Activated CD8-positive, alpha-beta T cell treated with anti-CD3 and anti-CD28 coated beads, Interleukin-2, amount 10 ng/mL, durations not matched to agents 7 days and 5 days (primary cell): ENCODE measurements around the gene SRSF5. TPM values are rescaled to one million over a fixed set of nuclear protein-coding genes. Genes with fewer than 3 reads are reported as not detected.

Experiments
- ATAC-seq: fragments of 150-1000 bp; cut with Tn5 transposase; one replicate; pipeline ENCODE4 v1.10.0; 2021; ENCODE audit warnings: moderate library complexity
- CTCF ChIA-PET: fragments of 350-600 bp; sonication (Branson Sonifier 250); formaldehyde crosslinking; loops from one replicate; lab custom pipeline; 2021; ENCODE audit warnings: antibody characterized with exemption; lab: Charles Lee
- POLR2A ChIA-PET: fragments of 350-600 bp; sonication (Branson Sonifier 250); formaldehyde crosslinking; loops from one replicate; lab custom pipeline; 2021; ENCODE audit warnings: antibody characterized with exemption; lab: Charles Lee
- DNase-seq: peaks from one replicate; pipeline ENCODE4 v3.0.0-alpha.2; 2020
- H3K27ac Mint-ChIP-seq: one replicate; pipeline ENCODE4 v1.8.0; 2021; ENCODE audit warnings: mild to moderate bottlenecking, mixed read lengths
- H3K27me3 Mint-ChIP-seq: one replicate; pipeline ENCODE4 v1.8.0; 2021; ENCODE audit warnings: low read depth, mixed read lengths
- H3K36me3 Mint-ChIP-seq: one replicate; pipeline ENCODE4 v1.8.0; 2021; ENCODE audit warnings: low read depth, mixed read lengths
- H3K4me1 Mint-ChIP-seq: one replicate; pipeline ENCODE4 v1.8.0; 2021; ENCODE audit warnings: low read depth, mixed read lengths
- H3K4me3 Mint-ChIP-seq: one replicate; pipeline ENCODE4 v1.8.0; 2021; ENCODE audit warnings: mild to moderate bottlenecking, mixed read lengths
- H3K9me3 Mint-ChIP-seq: one replicate; pipeline ENCODE4 v1.8.0; 2022; ENCODE audit warnings: mixed read lengths; ENCODE audit not compliant: insufficient read depth
- total RNA-seq, 2 experiments: library from RNA; stranded (reverse); gene quantifications; one replicate each; pipeline ENCODE4 v1.2.3, GENCODE V29; 2021

Gene SRSF5
- total RNA-seq, 2 experiments from 2014 or later, result 283 to 301 TPM

DNA sequence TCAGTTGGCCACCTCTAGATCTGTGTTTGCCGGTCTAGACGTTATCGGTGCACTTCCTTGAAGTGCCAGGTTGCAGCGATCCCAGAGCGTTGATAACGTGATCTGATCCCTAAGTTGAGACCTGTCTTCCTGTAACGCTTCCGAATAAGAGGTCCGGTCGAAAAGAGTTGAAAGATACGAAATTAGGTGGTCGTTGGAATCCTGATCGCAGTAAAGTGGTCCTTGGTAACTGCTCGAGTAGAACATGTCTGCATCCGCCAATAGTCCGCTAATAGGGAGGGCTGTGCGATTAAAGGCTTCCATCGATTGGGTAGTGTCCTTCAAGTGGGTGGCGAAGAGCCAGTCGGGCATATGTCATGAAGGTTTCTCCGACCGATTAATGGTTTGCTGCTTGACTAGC lies 2.7 kb downstream of the SRSF5 start:
- ATAC-seq, result no peak
- Mint-ChIP-seq H3K27ac (peak overlapping the region; percentile 60), H3K9me3 (peaks cover 4% of the 10 kb centered on the region), H3K4me1 (peaks cover 63% of the 10 kb centered on the region), H3K4me3 (peak overlapping the region; percentile 12), H3K27me3 (no peaks in the 10 kb centered on the region), H3K36me3 (peaks cover 78% of the 10 kb centered on the region)
- no peak for DNase-seq
- POLR2A ChIA-PET, result no interaction called here
- CTCF ChIA-PET, result no interaction called here

DNA sequence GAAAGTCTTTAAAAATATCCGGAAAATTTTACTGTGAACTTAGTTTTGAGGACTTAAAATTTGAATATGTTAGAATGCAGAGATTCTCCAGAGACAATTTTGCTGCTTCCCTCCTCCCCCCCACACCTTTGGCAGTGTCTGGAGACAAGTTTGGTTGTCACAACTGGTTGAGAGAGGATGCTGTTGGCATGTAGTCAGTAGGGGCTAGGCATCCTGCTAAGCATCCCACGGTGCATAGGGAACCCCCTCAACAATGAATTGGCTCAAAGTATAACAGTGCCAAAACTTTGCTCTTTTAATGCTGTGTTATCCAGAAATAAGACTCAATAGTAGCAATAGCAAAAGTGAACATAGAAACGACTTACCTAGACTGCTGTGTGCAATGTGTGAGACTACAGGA lies 3.6 kb downstream of the SRSF5 start:
- ATAC-seq (no peak), DNase-seq (no peak)
- H3K27ac Mint-ChIP-seq, result no peak overlapping the region
- ChIA-PET CTCF (no interaction called here), POLR2A (no interaction called here)
- no peak overlapping the region for H3K4me3 Mint-ChIP-seq
- H3K36me3 Mint-ChIP-seq, result peaks cover 84% of the 10 kb centered on the region
- H3K9me3 Mint-ChIP-seq, result peaks cover 4% of the 10 kb centered on the region
- peaks cover 68% of the 10 kb centered on the region for H3K4me1 Mint-ChIP-seq
- H3K27me3 Mint-ChIP-seq, result no peaks in the 10 kb centered on the region

DNA sequence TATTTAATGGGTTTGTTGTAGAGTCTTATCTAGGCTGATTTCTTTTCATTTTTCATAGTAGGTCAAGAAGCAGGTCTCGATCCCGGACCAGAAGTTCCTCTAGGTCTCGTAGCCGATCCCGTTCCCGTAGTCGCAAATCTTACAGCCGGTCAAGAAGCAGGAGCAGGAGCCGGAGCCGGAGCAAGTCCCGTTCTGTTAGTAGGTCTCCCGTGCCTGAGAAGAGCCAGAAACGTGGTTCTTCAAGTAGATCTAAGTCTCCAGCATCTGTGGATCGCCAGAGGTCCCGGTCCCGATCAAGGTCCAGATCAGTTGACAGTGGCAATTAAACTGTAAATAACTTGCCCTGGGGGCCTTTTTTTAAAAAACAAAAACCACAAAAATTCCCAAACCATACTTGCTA lies 4.2 kb downstream of the SRSF5 start:
- H3K9me3 Mint-ChIP-seq, result no peaks in the 10 kb centered on the region
- POLR2A ChIA-PET, result no interaction called here
- H3K27ac Mint-ChIP-seq, result no peak overlapping the region
- H3K36me3 Mint-ChIP-seq, result peaks cover 86% of the 10 kb centered on the region
- H3K4me3 Mint-ChIP-seq, result no peak overlapping the region
- DNase-seq, result no peak
- peaks cover 68% of the 10 kb centered on the region for H3K4me1 Mint-ChIP-seq
- no peak for ATAC-seq
- CTCF ChIA-PET, result interaction anchor here (1.4 kb wide), 1 partner anchor 40 kb away, joined by 3 read pairs; no protein-coding TSS in a partner anchor
- H3K27me3 Mint-ChIP-seq, result no peaks in the 10 kb centered on the region

DNA sequence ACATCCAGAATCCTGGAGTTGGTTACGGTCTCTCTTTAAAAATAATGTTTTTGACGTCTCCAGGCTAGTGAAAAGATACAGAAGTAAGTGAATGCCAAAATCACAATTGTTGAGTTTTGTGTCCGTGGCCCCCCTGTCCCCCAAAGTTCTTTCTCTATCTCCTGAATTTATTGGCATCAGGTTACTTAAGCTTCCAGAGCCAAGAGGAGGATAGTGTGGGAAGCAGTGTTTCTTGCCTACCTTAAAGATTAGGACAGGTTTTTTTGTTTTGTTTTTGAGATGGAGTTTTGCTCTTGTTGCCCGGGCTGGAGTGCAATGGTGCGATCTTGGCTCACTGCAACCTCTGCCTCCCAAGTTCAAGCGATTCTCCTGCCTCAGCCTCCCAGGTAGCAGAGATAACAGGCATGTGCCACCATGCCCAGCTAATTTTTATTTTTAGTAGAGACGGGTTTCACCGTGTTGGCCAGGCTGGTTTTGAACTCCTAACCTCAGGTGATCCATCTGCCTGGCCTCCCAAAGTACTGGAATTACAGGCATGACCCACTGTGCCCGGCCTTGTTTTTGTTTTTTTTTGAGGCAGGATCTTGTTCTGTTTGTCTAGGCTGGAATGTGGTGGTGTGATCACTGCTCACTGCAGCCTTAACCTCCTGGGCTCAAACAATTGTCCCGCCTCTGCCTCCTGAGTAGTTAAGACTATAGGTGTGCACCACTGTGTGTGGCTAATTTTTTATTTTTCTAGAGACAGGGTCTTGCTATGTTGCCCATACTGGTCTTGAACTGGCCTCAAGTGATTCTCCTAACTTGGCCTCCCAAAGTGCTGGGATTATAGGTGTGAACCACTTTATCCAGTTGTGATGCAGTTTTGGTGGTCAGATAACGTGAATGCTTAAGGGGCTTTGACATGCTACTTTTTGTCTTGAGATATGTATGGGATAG lies 5.4 kb downstream of the SRSF5 start:
- ChIA-PET POLR2A (interaction anchor here (0.6 to 0.9 kb wide), 3 partner anchors 9 to 336 kb away, joined by 3 read pairs; no protein-coding TSS in a partner anchor), CTCF (interaction anchor here (1.1 to 1.4 kb wide), 2 partner anchors 41 to 169 kb away, joined by 3 read pairs; no protein-coding TSS in a partner anchor)
- ATAC-seq (no peak), DNase-seq (no peak)
- peaks cover 72% of the 10 kb centered on the region for H3K4me1 Mint-ChIP-seq
- H3K27me3 Mint-ChIP-seq, result no peaks in the 10 kb centered on the region
- no peak overlapping the region for H3K4me3 Mint-ChIP-seq
- peaks cover 91% of the 10 kb centered on the region for H3K36me3 Mint-ChIP-seq
- no peaks in the 10 kb centered on the region for H3K9me3 Mint-ChIP-seq
- peak overlapping the region; percentile 37 for H3K27ac Mint-ChIP-seq

DNA sequence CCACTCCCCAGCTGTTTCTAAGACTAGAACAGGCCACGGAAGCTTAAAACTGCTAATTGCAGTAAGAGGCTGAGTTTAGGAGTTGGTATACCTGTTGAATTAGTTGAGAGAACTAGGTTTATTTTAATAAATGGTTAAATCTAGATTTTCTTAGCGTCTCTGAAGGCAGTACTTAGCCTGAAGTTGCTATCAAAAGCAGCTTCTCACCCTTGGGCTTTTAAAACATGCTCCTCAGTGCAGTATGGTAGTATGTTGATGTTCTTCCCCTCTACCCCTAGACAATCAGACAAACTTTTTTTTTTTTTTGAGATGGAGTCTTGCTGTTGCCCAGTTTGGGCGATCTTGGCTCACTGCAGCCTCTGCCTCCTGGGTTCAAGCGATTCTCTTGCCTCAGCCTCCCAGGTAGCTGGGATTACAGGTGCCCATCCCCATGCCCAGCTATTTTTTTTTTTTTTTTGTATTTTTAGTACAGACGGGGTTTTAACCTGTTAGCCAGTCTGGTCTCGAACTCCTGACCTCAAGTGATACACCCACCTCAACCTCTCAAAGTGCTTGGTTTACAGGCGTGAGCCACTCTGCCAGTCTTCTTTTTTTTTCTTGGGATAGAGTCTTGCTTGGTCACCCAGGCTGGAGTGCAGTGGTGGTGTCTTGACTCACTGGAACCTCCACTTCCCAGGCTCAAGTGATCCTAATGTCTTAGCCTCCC lies 6.8 kb downstream of the SRSF5 start:
- ChIA-PET POLR2A (interaction anchor here (0.9 kb wide), 1 partner anchor 11 kb away, joined by 3 read pairs; no protein-coding TSS in a partner anchor), CTCF (interaction anchor here (1.0 to 1.5 kb wide), 4 partner anchors 43 to 200 kb away, joined by 3 read pairs; no protein-coding TSS in a partner anchor)
- ATAC-seq (peak; percentile 17), DNase-seq (no peak)
- H3K9me3 Mint-ChIP-seq, result no peaks in the 10 kb centered on the region
- H3K36me3 Mint-ChIP-seq, result peaks cover 90% of the 10 kb centered on the region
- peaks cover 72% of the 10 kb centered on the region for H3K4me1 Mint-ChIP-seq
- no peaks in the 10 kb centered on the region for H3K27me3 Mint-ChIP-seq
- H3K27ac Mint-ChIP-seq, result no peak overlapping the region
- no peak overlapping the region for H3K4me3 Mint-ChIP-seq

DNA sequence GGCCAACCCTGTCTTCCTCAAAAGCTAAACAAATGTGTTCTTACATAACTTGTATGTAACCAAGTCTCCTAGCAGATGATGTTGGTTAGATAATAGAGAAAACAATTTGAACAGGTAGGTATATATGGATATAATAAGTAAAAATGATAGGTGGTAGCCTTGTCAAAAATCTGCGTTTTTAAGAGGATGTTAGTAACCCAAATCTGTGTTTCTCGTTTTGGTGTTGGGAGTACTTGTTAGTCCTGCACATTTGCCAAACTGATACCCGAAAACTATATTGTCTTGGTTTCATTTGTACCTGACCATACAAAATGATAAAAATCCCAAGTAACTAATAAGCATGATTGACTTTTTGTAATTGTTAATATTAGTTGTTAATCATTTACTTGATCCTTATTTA lies 8.1 kb downstream of the SRSF5 start:
- H3K27me3 Mint-ChIP-seq, result no peaks in the 10 kb centered on the region
- H3K4me1 Mint-ChIP-seq, result peaks cover 61% of the 10 kb centered on the region
- ATAC-seq, result no peak
- H3K9me3 Mint-ChIP-seq, result no peaks in the 10 kb centered on the region
- no peak for DNase-seq
- H3K27ac Mint-ChIP-seq, result no peak overlapping the region
- ChIA-PET POLR2A (interaction anchor here (2.4 kb wide), 1 partner anchor 8 kb away, joined by 17 read pairs; the partner anchor contains the start of gene SRSF5), CTCF (no interaction called here)
- H3K4me3 Mint-ChIP-seq, result no peak overlapping the region
- peaks cover 88% of the 10 kb centered on the region for H3K36me3 Mint-ChIP-seq

DNA sequence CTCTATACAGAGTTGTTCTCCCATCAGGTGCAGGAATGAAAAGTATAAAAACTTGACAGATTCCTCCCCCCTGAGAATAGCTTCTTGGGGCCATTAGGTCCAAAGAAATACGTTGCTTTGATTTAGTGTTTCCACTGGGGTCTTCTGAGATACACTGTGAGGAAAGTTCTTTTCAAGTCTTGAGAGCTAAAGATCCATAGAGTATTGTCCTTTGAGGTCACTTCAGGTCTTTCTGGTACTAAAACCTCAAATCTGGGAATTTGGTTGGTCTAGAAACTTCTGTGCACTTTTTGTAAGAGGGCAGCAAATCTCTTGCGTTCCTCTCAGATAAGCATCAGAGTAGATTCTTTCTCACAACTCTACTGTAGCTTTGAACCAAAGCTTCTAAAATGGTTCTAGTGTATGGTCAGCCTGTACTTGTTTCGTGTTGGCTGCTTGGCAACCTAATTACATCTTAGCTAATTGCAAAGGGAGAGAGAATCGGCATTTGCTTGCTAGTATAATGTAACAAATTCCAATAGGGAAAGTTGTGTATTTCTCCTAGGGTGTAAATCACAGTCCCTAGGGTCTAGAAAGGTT lies 10.0 kb downstream of the SRSF5 start:
- Mint-ChIP-seq H3K36me3 (peaks cover 80% of the 10 kb centered on the region), H3K4me1 (peaks cover 48% of the 10 kb centered on the region), H3K27me3 (no peaks in the 10 kb centered on the region), H3K9me3 (no peaks in the 10 kb centered on the region), H3K27ac (peak overlapping the region; percentile 2), H3K4me3 (no peak overlapping the region)
- ATAC-seq (no peak), DNase-seq (no peak)
- POLR2A ChIA-PET, result interaction anchor here (2.4 kb wide), 1 partner anchor 10 kb away, joined by 17 read pairs; the partner anchor contains the start of gene SRSF5
- CTCF ChIA-PET, result interaction anchor here (1.5 kb wide), 1 partner anchor 9 kb away, joined by 3 read pairs; the partner anchor contains the start of gene SRSF5

DNA sequence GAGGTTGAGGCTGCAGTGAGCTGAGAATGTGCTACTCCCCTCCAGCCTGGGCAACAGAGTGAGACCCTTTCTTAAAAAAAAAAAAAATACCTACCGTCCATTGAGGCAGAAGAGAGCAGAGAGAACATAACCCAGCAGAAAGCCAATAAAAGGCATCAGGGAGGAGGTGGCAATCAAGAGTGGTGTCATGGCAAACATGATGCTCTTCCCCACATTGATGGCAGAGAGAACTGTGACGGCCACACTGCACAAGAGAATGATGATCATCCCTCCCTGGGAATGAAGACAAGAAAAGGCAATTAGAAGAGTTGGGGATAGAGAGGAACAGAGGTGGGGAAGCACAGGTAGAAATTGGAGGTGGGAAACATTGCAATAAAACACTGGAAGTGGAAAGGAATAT lies 12.1 kb downstream of the SRSF5 start:
- POLR2A ChIA-PET, result no interaction called here
- no peaks in the 10 kb centered on the region for H3K27me3 Mint-ChIP-seq
- no peaks in the 10 kb centered on the region for H3K9me3 Mint-ChIP-seq
- H3K4me3 Mint-ChIP-seq, result no peak overlapping the region
- DNase-seq (no peak), ATAC-seq (no peak)
- no peak overlapping the region for H3K27ac Mint-ChIP-seq
- H3K4me1 Mint-ChIP-seq, result peaks cover 34% of the 10 kb centered on the region
- peaks cover 62% of the 10 kb centered on the region for H3K36me3 Mint-ChIP-seq
- CTCF ChIA-PET, result no interaction called here

DNA sequence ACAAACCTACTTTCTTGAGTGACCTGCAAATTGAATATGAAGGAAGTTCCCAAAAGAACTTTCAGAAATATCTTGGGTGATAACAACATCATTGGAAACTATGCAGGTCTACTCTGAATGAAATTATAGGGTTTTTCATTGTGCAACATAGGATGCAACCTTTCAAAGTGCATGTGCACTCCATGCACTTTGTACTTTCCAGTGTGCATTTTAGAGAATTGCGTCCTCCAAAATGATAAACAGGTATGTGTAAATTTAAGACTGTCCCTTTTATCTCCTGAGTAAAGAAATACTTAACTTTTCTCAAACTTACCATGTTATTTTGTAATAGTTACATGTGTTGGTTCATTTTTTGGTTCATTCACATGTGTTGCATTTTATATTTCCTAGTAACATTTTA lies 13.2 kb downstream of the SRSF5 start:
- CTCF ChIA-PET, result no interaction called here
- Mint-ChIP-seq H3K36me3 (peaks cover 53% of the 10 kb centered on the region), H3K27ac (no peak overlapping the region), H3K4me1 (peaks cover 28% of the 10 kb centered on the region), H3K9me3 (no peaks in the 10 kb centered on the region), H3K4me3 (no peak overlapping the region), H3K27me3 (no peaks in the 10 kb centered on the region)
- no peak for DNase-seq
- POLR2A ChIA-PET, result no interaction called here
- ATAC-seq, result no peak

DNA sequence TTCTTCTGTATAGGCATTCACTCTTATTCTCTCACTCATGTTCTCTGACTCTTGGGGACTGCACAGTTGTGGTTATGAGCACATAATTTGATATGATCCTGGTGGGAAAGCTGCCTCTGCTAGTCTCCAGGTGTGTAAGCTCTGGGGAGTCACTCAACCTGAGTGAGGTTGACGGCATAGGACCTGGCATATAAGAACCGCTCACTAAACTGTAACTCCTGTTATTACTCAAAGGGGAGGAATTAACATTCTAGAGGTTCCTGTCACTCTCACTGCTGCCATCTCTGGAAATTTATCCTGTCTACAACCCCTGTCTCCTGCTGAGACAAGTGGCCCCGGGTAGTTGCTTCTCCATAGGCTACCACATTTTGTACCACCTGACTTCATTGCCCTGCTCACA lies 14.0 kb downstream of the SRSF5 start:
- Mint-ChIP-seq H3K27ac (no peak overlapping the region), H3K36me3 (peaks cover 45% of the 10 kb centered on the region), H3K27me3 (no peaks in the 10 kb centered on the region), H3K4me1 (peaks cover 21% of the 10 kb centered on the region), H3K9me3 (no peaks in the 10 kb centered on the region), H3K4me3 (no peak overlapping the region)
- DNase-seq (no peak), ATAC-seq (no peak)
- ChIA-PET CTCF (no interaction called here), POLR2A (no interaction called here)

DNA sequence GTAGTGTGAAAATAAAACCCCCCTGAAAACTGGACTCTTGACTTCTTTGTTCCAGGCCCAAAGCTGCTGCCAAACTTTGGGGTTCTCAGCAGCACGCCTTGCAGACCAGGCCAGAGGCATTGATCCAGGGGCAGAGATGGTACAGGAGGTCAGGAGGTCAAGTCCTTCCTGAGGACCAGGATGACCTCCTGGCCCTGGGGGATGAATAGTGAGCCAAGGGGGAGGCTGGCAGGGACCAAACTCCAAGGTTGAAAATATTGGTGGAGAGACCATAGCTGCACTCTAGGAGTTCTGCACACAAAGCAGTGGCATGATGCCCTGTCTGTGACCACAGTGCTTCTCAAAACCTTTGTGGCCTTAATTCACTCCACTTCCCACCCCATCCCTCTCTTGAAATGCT lies 18.0 kb downstream of the SRSF5 start:
- Mint-ChIP-seq H3K27me3 (no peaks in the 10 kb centered on the region), H3K9me3 (no peaks in the 10 kb centered on the region)
- no peak for ATAC-seq

More for the DNA sequence above, 18.0 kb downstream of the SRSF5 start:
- CTCF ChIA-PET, result no interaction called here
- no peak for DNase-seq
- POLR2A ChIA-PET, result interaction anchor here (1.0 kb wide), 1 partner anchor 12 kb away, joined by 3 read pairs; no protein-coding TSS in a partner anchor
- H3K4me3 Mint-ChIP-seq, result no peak overlapping the region
- no peak overlapping the region for H3K27ac Mint-ChIP-seq
- H3K36me3 Mint-ChIP-seq, result peaks cover 9% of the 10 kb centered on the region
- no peaks in the 10 kb centered on the region for H3K4me1 Mint-ChIP-seq
